ENCODE measurements around the gene ZFPM1.
A peak's percentile ranks its signal among the peaks of the same experiment; 100 is the strongest.

Gene ZFPM1

DNA sequence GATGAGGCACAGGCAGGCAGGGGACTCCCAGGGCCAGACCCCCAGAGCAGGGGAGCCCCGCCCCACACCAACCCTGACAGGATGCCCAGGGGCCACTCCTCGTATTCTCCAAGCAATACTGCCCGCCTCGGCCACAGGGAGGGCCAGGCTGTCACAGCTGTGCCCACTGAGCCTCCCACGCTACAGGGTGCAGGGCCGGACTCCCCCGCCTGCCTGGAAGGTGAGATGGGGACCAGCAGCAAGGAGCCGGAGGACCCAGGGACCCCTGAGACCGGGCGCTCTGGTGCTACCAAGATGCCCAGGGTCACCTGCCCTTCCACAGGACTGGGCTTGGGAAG, 18.8 kb upstream of the ZFPM1 start:
- TF ChIP-seq, protein P1, sequence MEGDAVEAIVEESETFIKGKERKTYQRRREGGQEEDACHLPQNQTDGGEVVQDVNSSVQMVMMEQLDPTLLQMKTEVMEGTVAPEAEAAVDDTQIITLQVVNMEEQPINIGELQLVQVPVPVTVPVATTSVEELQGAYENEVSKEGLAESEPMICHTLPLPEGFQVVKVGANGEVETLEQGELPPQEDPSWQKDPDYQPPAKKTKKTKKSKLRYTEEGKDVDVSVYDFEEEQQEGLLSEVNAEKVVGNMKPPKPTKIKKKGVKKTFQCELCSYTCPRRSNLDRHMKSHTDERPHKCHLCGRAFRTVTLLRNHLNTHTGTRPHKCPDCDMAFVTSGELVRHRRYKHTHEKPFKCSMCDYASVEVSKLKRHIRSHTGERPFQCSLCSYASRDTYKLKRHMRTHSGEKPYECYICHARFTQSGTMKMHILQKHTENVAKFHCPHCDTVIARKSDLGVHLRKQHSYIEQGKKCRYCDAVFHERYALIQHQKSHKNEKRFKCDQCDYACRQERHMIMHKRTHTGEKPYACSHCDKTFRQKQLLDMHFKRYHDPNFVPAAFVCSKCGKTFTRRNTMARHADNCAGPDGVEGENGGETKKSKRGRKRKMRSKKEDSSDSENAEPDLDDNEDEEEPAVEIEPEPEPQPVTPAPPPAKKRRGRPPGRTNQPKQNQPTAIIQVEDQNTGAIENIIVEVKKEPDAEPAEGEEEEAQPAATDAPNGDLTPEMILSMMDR (IDR thresholded peaks at IDR 0.05; ENCODE audit: control insufficient read depth, extremely low read depth, insufficient read depth): no peak
- DNase-seq (ENCODE audit: low read depth): no peak
- H3K4me3 ChIP-seq (ENCODE audit: low read depth, low read length): no peak overlapping the region

DNA sequence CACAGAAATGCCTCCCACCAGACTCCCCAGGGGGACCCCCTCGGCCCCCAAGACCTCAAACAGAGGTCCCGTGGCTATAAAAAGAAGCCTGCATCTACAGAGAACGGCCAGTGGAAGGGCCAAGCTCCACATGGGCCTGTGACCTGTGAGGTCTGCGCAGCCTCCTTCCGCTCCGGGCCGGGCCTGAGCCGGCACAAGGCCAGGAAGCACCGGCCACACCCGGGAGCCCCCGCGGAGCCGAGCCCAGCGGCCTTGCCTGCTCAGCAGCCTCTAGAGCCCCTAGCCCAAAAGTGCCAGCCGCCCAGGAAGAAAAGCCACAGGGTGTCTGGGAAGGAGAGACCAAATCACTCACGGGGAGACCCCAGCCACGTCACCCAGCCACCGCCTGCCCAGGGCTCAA, 18.3 kb upstream of the ZFPM1 start:
- H3K4me3 ChIP-seq (ENCODE audit: low read depth, low read length): no peak overlapping the region
- DNase-seq (ENCODE audit: low read depth): no peak
- TF ChIP-seq, protein P1 (IDR thresholded peaks at IDR 0.05; ENCODE audit: control insufficient read depth, extremely low read depth, insufficient read depth): no peak

DNA sequence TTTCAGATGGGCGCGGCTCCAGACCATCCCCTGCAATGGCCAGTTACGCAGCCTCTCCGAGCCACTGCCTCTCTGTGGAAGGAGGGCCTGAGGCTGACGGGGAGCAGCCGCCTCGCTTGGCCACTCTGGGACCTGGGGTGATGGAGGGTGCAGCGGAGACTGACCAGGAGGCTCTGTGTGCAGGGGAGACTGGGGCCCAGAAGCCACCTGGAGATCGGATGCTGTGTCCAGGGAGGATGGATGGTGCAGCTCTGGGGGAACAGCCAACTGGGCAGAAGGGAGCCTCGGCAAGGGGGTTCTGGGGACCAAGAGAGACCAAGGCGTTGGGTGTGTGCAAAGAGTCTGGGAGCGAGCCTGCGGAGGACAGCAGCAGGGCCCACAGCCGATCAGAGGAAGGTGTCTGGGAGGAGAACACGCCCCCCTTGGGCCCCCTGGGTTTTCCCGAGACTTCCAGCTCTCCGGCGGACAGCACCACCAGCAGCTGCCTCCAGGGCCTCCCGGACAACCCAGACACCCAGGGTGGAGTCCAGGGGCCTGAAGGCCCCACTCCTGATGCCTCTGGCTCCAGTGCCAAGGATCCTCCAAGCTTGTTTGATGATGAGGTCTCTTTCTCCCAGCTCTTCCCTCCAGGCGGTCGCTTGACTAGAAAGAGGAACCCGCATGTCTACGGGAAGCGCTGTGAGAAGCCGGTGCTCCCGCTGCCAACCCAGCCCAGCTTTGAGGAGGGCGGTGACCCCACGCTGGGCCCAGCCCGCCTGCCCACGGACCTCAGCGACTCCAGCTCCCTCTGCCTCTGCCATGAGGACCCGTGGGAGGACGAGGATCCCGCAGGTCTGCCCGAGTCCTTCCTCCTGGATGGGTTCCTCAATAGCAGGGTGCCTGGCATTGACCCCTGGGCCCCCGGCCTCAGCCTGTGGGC, 17.4 kb upstream of the ZFPM1 start:
- H3K4me3 ChIP-seq (ENCODE audit: low read depth, low read length): no peak overlapping the region
- TF ChIP-seq, protein P1 (IDR thresholded peaks at IDR 0.05; ENCODE audit: control insufficient read depth, extremely low read depth, insufficient read depth): no peak
- DNase-seq (ENCODE audit: low read depth): no peak

DNA sequence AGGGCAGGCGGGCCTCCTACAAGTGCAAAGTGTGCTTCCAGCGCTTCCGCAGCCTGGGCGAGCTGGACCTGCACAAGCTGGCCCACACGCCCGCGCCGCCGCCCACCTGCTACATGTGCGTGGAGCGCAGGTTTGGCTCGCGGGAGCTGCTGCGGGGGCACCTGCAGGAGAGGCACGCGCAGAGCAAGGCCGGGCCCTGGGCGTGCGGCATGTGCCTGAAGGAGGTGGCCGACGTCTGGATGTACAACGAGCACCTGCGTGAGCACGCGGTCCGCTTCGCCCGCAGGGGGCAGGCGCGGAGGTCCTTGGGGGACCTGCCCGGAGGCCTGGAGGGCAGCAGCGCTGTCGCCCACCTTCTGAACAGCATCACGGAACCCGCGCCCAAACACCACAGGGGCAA, 16.3 kb upstream of the ZFPM1 start:
- no peak overlapping the region for H3K4me3 ChIP-seq (ENCODE audit: low read depth, low read length)
- TF ChIP-seq, protein P1 (IDR thresholded peaks at IDR 0.05; ENCODE audit: control insufficient read depth, extremely low read depth, insufficient read depth): no peak
- no peak for DNase-seq (ENCODE audit: low read depth)

DNA sequence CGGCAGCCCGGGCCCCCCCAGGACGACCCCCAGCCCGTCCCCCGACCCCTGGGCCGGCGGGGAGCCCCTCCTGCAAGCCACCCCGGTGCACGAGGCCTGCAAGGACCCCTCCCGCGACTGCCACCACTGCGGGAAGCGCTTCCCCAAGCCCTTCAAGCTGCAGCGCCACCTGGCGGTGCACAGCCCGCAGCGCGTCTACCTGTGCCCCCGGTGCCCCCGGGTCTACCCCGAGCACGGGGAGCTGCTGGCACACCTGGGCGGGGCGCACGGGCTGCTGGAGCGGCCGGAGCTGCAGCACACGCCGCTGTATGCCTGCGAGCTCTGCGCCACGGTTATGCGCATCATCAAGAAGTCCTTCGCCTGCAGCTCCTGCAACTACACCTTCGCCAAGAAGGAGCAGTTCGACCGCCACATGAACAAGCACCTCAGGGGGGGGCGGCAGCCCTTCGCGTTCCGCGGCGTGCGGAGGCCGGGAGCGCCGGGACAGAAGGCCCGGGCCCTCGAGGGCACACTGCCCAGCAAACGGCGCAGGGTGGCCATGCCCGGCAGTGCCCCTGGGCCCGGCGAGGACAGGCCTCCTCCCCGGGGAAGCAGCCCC, 15.6 kb upstream of the ZFPM1 start:
- no peak overlapping the region for H3K4me3 ChIP-seq (ENCODE audit: low read depth, low read length)
- TF ChIP-seq, protein P1 (IDR thresholded peaks at IDR 0.05; ENCODE audit: control insufficient read depth, extremely low read depth, insufficient read depth): peak; percentile 92
- no peak for DNase-seq (ENCODE audit: low read depth)

DNA sequence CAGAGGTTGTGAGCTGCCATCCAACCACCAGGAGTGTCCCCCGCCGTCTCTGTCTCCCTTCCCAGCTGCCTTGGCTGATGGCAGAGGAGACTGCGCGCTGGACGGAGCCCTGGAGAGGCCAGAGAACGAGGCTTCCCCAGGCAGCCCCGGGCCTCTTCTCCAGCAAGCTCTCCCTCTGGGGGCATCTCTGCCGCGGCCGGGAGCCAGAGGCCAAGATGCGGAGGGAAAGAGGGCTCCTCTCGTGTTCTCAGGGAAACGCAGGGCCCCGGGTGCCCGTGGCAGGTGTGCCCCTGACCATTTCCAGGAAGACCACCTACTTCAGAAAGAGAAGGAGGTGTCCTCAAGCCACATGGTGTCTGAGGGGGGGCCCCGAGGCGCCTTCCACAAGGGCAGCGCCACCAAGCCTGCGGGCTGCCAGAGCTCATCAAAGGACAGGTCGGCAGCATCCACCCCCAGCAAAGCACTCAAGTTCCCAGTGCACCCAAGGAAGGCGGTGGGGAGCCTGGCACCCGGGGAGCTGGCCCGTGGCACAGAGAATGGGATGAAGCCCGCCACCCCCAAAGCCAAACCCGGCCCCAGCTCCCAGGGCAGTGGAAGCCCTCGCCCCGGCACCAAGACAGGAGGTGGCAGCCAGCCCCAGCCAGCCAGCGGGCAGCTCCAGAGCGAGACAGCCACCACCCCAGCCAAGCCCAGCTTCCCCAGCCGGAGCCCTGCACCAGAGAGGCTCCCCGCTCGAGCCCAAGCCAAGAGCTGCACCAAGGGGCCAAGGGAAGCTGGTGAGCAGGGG, 14.8 kb upstream of the ZFPM1 start:
- TF ChIP-seq, protein P1 (IDR thresholded peaks at IDR 0.05; ENCODE audit: control insufficient read depth, extremely low read depth, insufficient read depth): no peak
- DNase-seq (ENCODE audit: low read depth): no peak
- H3K4me3 ChIP-seq (ENCODE audit: low read depth, low read length): no peak overlapping the region

Data from LNCaP clone FGC (cell line).